Retinal pigment epithelial cell (primary cell): ENCODE results near the gene TDRD7.
A peak's percentile ranks its signal among the peaks of the same experiment; 100 is the strongest.

ENCODE experiments used
- DNase-seq: peaks from one replicate; pipeline ENCODE4 v3.0.0-alpha.2; 2010; ENCODE audit warnings: low read depth
- H3K4me3 ChIP-seq: 2 replicates; pipeline ENCODE4 v1.5.1; 2011; ENCODE audit warnings: mild to moderate bottlenecking, low read length, control low read depth, moderate library complexity
- TF ChIP-seq, protein P1 (sequence below): conservative IDR thresholded peaks from 2 replicates; pipeline ENCODE4 v1.5.1; 2011; ENCODE audit warnings: low read depth, low read length, control low read depth, inconsistent platforms

The TDRD7 gene

GRCh38 chr9:97521576-97522333, 109.9 kb downstream of the TDRD7 start:
- no peak for DNase-seq
- TF ChIP-seq, protein P1, sequence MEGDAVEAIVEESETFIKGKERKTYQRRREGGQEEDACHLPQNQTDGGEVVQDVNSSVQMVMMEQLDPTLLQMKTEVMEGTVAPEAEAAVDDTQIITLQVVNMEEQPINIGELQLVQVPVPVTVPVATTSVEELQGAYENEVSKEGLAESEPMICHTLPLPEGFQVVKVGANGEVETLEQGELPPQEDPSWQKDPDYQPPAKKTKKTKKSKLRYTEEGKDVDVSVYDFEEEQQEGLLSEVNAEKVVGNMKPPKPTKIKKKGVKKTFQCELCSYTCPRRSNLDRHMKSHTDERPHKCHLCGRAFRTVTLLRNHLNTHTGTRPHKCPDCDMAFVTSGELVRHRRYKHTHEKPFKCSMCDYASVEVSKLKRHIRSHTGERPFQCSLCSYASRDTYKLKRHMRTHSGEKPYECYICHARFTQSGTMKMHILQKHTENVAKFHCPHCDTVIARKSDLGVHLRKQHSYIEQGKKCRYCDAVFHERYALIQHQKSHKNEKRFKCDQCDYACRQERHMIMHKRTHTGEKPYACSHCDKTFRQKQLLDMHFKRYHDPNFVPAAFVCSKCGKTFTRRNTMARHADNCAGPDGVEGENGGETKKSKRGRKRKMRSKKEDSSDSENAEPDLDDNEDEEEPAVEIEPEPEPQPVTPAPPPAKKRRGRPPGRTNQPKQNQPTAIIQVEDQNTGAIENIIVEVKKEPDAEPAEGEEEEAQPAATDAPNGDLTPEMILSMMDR = no peak
- H3K4me3 ChIP-seq = no peak overlapping the region

DNA sequence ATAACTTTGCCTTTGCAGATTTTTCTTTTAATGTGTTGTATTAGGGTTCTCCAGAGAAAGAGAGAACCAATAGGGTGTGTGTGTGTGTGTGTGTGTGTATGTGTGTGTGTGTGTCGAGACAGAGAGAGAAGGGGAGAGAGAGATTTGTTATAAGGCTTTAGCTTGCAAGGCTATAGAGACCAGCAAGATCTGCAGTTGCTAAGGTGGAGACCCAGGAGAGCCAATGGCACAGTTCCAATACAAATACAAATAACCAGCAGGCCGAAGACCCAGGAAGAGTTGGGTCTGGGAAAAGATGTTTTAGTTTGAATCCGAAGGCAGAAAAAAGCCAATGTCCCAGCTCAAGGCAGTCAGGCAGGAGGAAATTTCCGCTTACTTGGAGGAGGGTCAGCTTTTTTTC, 112.5 kb downstream of the TDRD7 start:
- TF ChIP-seq, protein P1 = no peak
- H3K4me3 ChIP-seq = no peak overlapping the region
- no peak for DNase-seq

DNA sequence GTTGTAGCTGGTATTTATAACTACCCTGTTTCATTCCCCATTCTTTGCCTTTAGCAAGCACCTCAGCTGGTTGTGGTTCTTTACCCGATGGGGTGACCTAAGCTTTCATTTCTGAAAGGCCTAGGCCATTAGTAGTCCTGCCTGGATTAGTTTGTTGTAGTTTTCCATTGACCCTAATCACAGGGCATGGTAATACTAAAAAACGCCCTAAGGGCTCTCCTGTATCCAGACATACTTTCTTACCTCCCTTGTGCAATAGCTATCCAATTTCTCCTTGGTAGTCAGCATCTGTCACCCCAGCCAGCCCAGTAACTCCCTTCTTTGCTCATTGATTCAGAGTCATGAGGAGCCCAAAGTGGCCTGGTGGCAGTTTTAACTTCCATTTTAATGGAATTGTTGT, 113.6 kb downstream of the TDRD7 start:
- no peak overlapping the region for H3K4me3 ChIP-seq
- TF ChIP-seq, protein P1 = no peak
- no peak for DNase-seq

DNA sequence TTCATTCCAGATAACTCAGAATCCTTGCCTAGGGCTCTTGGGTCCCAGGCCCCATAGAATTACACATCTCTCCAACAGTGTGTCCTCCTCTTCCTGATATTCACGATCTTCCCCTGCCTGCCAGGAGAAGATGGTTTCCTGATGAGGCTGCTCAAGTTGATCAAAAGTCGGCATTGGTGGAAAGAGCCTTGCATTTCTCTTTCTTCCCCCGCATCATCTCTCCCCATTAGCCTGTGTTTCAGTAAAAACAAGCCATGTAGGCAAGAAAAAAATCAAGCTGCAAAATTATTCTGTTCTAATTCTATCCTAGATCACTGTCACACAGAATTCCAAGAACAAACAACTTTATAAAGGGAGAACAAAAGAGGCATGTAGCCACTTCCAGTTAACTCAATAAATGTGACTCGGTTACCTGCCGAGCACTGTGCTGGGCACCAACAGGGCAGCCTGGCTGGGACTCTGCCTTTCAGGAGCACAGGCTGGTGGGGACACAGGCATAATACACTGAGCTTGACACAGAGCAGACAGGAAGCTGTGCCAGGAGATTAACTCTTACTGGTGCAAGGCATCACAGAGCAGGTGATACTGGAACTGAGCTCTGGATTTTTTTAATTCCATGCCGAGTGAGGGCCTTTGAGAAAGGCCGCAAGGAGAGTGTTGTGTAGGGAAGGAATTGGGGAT, 115.1 kb downstream of the TDRD7 start:
- no peak overlapping the region for H3K4me3 ChIP-seq
- peak; percentile 10 for DNase-seq
- TF ChIP-seq, protein P1 = no peak

DNA sequence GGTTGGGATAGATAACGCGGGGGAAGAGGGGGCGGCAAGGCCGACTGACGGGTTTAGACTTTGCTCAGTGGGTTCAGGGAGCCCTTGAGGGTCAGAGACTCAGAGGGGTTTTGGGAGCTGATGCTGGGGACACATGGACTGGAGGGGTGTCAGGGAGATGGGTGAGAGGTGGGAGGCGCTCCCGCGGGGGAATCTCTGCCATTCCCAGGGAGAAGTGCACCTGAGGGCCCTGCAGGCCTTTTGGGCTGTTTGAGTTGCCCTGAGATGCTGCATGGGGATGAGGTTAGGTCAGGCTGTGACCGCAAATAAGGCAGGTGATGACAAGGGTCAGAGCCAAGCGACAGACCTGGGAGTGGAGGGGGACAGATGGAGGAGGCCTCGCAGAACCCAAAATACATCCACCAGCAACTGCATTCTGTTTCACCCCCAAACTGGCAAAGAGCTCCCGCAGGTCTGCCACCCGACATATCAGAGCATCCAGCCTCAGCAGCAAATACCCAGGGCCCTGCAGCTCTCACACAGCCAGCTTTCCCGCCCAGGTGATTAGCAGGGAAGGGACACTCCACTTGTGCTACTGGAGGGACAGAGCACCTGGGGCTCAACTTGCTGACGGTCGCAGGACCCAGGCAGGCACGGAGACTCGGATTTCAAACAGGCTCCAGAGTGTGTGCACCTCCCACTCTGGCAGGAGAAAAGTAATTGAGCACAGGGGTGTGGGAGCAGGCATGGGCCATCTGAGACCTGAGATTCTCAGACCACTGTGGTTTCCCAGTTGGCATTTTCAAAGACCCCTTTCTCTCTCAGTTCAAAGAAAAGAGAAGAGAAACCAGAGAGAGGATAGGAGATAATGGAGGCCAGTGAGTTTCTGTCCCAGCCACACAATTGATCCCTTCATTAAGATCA, 116.0 kb downstream of the TDRD7 start:
- DNase-seq = no peak
- TF ChIP-seq, protein P1 = no peak

GRCh38 chr9:97528529-97529230, 116.8 kb downstream of the TDRD7 start:
- TF ChIP-seq, protein P1 = no peak
- no peak for DNase-seq
- H3K4me3 ChIP-seq = no peak overlapping the region

More for the DNA sequence above, 116.0 kb downstream of the TDRD7 start:
- H3K4me3 ChIP-seq = no peak overlapping the region
